Measurements from ENCODE around the gene TMEM60.
"Not testable (repeated sequence)": the region's sequence is repeated elsewhere in the genome, so short reads cannot be mapped to it uniquely, and the experiment has no call there.

Gene TMEM60, protein sequence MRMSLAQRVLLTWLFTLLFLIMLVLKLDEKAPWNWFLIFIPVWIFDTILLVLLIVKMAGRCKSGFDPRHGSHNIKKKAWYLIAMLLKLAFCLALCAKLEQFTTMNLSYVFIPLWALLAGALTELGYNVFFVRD

DNA sequence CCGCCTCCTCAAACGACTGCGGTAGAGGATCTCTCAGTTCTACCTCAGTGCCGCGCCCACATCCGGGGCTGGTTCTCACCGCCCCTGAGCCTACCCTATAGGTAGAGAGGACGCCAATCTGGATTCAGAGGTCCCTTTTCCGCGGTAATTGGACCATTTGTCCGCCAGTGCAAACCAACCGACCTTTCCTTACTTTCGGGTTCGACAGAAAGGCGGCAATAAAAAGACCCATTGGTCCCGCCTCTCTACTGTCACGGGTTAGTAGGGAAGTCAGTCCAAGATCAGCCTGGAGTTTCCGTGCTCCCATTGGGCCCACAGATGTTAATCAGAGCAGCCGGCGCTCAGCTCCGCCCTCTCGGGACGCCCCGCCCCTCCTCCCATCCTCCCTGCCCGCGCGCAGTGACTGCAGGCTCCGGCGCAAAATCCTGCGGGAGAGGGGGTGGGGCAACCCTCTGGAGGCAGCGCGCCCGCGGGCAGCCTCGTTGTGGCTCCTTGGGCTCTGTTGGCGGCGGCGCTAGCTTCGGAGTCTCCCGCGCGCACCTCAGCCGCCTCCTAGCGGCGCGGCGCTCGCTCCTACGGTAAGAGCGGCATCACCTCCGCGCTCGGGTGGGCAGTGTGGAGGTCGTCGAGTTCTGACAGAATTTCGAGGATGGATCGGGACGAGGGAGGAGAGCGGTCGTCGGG is at the start of gene TMEM60, which contains the start of gene PHTF2:
TMEM60 (minus strand) TSS at position 41 of the 684 bp plus-strand sequence. CDS start 4,061 bp downstream, outside the sequence.
PHTF2 (plus strand) TSS at position 380 of the 684 bp plus-strand sequence.
- DNase-seq (ENCODE audit: low spot score), result peak; percentile 98

DNA sequence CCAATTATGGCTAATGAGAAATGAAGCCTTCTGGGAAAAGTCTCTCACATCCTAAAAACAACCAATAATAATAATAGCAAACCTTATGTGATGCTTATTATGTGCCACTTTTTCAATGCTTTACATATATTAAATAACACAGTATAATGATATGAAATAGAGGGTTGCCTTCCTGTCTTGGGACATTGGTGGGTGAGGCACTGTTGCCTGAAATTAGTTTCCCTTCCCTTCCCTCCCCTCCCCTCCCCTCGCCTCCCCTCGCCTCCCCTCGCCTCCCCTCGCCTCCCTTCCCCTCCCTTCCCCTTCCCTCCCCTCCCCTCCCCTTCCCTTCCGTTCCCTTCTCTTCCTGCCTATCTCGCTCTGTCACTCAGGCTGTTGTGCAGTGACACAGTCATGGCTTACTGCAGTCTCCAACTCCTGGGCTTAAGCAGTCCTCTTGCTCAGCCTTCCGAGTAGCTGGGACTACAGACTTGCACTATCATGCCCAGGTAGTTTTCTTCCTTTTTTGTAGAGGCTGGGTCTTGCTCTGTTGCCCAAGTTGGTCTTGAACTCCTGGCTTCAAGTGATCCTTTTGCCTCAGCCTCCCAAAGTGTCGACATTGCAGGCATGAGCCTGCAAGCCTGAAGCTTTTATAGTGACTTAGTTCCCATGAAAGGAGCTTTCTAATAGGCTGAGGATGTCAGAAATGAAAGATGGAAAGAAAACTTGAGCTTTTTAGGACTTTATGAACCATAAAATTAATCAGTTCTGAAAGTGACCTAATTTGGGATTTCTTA is 48.3 kb upstream of the TMEM60 start:
- no peak for DNase-seq (ENCODE audit: low spot score)

DNA sequence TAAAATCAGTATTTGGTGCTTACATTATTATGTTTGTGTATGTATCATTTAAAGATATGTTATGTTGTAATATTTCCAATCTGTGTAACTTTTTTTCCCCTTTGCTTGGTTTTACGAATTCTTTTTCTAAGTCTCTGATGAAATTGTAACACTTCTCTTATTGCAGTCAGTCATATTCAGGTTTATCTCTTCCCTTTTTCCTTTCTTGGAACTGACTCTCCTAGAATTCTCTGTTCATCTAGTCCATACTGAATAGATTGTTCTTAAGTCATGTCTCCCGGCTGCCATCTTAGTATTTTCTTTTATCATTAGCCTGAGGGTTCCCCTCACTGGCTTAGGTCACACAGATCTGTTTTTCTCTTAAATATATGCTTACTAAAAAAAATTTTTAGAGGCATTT is 45.0 kb upstream of the TMEM60 start:
- DNase-seq (ENCODE audit: low spot score), result no peak

DNA sequence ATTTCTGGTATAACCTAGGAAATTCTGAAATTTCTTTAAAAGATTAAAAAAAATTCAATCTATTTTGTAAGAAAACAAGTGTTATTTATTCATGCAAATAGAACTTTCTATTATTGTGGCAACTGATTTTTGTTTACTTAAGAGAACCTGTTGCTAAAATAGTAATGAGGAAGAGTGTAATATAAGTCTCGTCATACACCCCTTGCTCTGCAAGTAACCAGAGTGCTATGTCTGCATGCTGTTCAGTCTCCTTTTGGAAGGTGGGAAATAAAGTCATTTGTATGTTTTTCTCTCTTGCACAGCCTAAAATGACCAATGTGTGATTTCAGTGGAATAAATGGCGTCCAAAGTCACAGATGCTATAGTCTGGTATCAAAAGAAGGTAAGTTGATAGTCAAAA is 41.7 kb upstream of the TMEM60 start:
- DNase-seq (ENCODE audit: low spot score), result no peak

DNA sequence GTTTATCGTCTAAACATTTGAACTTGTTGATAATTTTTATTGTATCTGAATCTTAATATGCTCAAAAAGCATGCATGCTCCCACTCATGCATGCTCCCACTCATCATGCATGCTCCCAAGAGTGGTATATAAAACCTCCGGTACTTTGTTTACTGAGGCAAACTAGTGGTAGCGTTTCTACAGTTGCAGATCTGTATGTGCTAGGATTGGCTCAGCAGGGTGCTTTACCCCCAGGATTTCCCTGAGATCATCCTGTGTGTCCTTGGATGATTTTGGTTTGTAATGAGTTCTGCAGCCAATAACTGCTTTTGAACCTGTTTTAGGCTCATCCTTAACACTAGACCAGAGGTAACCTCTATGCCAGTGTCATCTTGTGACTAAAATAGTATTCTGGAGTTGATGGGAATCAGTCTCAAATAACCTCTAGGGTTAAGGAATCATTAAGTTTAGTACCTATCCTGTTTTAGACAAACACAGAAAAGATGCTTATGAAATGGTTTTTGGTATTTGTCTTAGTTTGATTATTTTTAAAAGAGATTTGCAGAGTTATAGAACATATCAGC is 40.8 kb upstream of the TMEM60 start:
- no peak for DNase-seq (ENCODE audit: low spot score)

DNA sequence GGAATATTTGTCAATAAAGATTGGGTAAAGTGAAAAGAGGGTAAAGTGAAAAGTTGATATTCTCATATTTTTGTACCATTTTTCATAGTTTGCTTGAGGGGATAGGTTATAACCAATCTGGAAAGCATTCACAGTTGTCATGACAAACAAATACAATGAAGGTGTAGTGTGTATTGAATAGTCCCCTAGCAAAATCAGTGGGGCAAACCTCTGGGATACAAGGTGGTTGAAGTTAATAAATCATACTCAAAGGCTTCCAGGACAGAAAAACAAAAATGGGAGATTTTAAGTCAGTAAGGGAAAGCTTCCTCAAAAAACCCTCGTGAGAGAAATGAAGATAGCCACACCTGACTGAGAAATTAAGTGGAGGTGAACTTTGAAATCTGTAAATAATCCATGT is 39.7 kb upstream of the TMEM60 start:
- DNase-seq (ENCODE audit: low spot score), result no peak

DNA sequence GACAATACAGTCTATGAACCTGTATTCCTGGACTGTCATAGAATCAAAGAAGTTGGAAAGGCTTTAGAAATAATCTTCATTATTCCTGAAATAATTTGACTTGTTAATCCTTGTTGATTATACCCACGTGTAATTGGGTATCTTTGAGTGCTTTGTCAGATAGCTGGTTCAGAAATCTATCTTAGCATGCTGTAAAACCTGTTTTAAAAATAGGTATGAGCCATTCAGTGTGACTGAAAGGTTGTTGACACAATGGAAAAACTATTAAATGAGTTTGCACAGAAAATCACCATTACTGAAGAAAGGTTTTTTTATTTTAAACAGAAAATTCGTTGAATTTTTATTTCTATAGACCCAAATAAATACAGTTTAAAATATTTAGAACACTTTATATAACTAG is 39.0 kb upstream of the TMEM60 start:
- no peak for DNase-seq (ENCODE audit: low spot score)

DNA sequence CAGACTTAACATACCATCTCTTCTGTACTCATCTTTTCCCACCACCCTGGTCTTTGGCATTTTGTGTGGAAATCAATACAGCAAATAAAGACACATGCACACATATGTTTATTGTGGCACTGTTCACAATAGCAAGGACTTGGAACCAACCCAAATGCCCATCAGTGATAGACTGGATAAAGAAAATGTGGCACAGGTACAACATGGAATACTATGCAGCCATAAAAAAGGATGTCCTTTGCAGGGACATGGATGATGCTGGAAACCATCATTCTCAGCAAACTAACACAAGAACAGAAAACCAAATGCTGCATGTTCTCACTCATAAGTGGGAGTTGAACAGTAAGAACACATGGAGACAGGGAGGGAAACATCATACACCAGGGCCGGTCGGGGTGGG is 38.2 kb upstream of the TMEM60 start:
- not testable (repeated sequence) for DNase-seq (ENCODE audit: low spot score)

DNA sequence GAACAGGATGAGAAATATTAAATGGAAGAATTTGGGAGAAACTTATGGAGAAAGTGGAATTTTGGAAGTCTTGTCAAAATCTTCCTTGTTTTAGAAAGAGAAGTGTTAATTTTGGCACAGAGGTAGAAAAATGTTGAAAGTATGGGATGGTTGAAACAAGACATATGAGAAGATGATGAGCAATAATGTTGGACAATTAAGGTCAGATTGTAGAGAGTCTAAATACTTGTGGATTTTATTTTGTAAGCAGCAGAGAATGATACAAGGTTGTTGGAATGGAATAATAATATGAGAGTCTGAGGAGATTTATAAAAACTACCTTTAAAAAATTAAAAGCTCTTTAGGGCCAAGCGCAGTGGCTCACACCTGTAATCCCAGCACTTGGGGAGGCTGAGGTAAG is 34.9 kb upstream of the TMEM60 start:
- DNase-seq (ENCODE audit: low spot score), result no peak

DNA sequence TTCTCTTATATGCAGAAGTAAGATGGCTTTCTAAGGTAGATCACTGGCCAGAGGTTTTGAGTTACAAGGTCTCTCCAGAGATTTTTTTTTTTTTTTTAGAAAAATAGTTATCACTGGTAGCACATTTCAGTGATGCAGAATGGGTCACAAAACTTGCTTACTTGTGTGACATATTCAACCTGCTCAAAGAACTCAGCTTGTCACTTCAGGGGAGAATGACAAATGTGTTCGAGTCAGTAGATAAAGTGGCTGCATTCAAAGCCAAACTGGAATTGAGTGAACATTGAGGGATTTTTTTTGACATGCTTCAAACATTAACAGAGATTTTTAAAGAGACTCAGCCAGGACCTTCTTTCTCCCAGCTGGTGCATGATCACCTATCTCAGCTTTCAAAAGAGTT is 33.7 kb upstream of the TMEM60 start:
- no peak for DNase-seq (ENCODE audit: low spot score)

DNA sequence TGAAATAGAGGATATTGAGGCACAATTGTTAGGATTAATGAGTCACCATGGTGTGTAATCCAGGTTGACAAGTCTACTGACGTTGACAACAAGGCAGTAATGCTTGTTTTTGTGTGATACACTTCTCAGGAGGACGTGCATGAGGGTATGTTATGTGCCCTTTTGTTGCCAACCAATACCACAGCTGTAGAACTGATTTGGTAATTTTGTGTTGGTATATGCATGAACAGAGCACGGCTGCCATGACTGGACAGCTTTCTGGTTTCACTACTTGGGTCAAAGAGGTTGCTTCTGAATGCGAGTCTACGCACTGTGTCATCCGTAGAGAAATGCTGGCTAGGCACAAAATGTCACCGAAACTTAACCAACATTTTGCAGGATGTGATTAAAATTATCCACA is 33.2 kb upstream of the TMEM60 start:
- DNase-seq (ENCODE audit: low spot score), result no peak

DNA sequence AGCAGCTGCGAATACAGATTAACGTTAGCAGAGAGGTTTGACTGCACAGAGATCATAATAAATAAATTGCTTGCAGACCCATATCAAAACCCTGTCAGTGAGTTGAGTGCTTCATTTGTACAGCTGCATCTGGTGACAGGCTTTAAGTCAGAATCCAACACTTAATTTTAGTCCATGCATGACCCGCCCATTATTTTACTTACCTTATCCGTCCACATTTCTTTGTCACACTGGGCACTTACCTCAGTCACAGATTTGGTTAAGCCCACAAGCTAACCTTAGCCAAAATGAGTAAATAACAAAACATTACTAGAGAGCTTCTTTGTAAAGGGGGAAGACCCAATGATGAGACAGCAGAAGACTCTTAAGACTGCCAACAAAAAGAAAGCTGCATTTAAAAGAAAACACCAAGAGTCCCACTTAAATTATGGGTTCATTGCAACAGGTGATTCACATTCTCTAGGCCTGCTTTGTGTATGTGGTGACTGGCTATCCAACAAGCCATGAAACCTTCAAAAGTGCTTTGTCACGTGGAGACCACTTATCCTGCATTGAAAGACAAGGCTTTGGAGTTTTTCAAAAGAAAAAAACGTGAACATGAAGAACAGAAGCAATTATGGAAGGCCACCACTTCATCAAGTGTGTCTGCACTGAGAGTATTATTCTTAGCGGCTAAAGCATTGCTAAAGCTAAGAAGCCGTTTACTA is 32.6 kb upstream of the TMEM60 start:
- DNase-seq (ENCODE audit: low spot score), result no peak

DNA sequence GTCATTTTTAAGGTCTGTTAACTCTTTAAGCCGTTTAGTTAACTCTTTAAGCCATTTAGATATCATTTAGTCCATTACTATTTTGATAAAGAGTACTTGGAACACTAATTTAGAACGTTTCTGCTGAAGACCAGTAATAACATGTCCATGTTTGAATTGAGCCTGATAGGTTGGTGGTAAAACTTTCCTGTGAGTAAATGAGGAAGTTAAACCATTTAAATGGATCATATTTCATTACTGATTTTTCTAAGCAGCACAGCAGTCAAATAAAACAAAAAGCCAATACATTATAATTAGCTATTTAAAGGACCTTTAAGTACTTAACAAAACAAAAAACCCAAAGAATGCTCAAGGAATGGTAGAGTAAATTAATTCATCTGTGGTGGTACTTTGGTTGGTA is 29.8 kb upstream of the TMEM60 start:
- no peak for DNase-seq (ENCODE audit: low spot score)

DNA sequence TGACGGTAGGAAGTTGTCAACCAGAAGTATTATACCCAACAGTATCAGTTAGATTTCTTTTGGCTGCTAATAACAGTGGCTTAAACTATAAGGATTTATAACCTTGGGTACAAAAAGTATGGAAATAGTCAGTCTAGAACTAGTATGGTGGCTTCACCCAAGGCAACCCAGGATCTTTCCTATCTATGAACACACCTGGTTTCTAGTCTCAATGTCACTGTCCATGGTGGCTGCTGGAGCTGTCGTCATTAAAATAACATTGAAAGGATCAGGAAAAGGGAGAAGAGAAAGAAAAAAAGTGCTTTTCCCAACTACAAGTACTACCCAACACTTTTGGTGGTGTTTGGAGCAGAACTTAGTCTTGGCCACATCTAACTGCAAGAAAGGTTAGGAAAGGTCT is 28.1 kb upstream of the TMEM60 start:
- no peak for DNase-seq (ENCODE audit: low spot score)

DNA sequence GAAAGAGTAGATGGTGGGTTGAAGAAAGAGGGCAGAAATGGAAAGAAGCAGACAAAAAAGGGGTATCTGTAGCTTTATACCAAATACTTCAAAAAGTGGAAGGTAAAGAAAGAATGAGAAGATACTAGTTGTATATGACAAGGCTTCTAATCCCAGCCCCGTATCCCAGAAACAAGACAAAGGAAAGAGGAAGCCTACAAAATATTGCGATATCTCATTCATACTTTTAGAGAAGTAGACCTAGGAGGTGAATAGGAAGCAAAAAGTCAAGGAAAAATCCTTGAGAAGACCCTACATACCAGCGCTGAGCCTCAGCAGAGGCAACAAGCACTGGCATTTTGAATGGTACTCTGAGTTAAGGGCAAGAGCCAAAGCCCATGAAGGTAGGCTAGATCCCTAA is 26.9 kb upstream of the TMEM60 start:
- DNase-seq (ENCODE audit: low spot score), result no peak

DNA sequence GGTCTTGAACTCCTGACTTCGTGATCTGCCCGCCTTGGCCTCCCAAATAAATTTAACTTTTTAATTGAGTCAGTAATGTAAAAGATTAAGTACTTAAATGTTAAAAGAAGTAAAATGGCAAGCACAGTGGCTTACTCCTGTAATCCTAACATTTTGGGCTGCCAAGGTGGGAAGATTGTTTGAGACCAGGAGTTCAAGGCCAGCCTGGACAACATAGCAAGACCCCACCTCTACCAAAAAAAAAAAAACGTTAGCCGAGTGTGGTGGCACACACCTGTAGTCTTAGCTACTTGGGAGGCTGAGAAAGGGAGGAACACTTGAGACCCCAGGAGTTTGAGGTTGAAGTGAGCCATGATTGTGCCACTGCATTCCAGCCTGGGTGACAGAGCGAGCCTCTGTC is 26.4 kb upstream of the TMEM60 start:
- DNase-seq (ENCODE audit: low spot score), result no peak

DNA sequence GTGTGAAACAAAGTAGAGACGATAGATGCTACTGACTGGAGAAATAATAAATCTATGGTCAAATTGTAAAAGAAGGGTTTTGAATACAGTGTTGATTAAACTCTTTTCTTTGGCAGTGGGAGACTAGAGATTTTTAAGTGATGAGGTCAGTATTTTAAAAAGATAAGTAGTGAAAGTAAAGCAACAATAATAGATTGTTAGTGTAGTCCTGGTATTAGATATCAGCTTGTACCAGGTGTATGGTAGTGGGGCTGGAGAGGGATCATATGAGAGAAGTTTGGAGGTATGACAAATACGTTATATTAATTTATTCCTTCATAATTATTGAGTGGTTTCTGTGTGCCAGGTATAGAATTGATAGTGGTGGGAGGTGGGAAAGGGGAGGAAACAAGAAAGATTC is 25.6 kb upstream of the TMEM60 start:
- DNase-seq (ENCODE audit: low spot score), result no peak

DNA sequence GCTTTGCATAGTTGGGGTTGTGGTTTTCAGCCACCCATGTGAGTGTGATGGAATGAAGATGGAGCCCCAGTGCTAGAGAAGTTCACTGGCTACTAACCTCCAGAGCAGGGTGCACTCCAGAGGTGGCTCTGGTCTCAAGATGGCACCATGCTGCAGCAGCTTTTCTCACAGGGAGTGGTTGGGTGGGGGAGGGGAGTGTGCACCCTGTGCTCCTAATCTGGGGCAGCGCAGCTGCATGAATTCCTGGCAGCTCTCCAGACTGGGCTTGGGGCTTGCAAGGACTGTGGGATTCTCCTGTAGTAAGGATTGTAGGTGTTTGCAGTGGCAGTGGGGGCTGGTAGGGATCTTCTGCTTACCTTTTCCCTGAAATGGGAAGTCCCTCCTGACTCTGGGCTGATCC is 24.0 kb upstream of the TMEM60 start:
- no peak for DNase-seq (ENCODE audit: low spot score)

DNA sequence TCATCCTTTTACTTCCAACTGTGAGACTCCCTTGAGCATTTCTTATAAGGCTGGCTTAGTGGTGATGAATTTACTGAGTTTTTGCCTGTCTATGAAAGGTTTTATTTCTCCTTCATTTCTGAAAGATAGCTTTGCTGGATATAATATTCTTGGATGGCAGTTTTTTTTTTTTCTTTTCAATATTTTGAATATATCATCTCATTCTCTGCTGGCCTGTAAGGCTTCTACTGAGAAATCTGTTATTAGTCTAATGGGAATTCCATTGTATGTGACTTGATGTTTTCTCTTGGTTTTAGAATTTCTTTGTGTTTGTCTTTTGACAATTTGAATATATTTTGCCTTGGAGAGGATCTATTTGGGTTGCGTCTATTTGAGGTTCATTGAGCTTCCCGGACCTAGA is 22.7 kb upstream of the TMEM60 start:
- no peak for DNase-seq (ENCODE audit: low spot score)

DNA sequence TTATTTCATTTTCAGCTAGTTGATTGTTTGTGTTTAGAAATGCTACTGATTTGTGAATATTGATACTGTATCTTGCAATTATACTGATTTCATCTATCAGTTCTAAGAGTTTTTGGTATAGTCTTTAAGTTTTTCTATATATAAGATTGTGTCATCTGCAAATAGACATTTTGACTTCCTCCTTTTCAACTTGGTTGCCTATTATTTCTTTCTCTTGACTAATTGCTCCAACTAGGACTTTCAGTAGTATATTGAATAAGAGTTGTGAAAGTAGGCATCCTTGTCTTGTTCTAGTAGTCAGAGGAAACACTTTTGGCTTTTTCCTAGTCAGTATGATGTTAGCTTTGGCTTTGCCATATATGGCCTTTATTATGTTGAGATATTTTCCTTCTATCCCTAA is 20.8 kb upstream of the TMEM60 start:
- DNase-seq (ENCODE audit: low spot score), result no peak

DNA sequence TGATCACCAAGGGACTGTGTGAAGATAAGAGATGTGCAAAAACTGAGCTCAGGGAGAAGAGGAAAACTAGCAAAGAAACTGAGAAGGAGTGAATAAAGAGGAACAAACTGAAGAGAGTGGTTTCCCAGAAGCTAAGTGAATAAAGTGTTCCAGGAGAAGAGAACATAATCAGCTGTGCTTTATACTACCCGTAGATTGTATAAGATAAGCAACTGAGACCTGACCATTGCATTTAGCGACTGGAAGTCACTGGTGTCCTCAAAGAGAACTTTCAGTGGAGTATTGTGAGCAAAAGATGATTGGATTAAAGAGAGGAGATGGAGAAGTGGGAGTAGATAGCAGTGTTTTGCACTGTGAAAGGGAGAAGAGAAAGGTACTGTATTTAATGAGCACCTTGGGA is 14.9 kb upstream of the TMEM60 start:
- DNase-seq (ENCODE audit: low spot score), result no peak

DNA sequence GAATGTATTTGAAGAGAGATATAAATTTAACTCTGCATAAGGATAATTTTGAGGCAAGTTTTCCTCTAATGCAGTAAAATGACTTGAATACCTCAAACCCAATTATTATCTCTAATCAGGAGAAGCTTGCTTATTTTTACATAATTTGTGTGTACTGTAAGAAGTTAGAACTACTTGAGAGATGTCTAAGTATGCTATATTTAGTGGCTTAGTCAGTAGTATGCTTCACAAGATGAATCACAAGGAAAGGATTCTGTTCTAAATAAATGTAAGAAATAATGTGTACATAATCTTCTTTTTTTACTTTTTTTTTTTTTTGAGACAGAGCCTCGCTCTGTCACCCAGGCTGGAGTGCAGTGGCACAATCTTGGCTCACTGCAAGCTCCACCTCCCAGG is 14.1 kb upstream of the TMEM60 start:
- DNase-seq (ENCODE audit: low spot score), result no peak

All from left forelimb (tissue), 1 donor.